GM08714 (cell line): Measurements from ENCODE around the gene TFF1.

ENCODE experiments used
- H3K4me3 ChIP-seq: fragments of 200-500 bp; sonication (Bioruptor generic); 2 replicates; pipeline ENCODE4 v1.5.1; 2014; ENCODE audit warnings: mild to moderate bottlenecking, low read length, inconsistent platforms
- ZNF274 ChIP-seq: IDR thresholded peaks from 2 replicates; pipeline ENCODE4 v1.6.1; 2012; ENCODE audit warnings: mild to moderate bottlenecking, low read depth, low read length

TFF1 gene

GRCh38 chr21:42405064-42406013 is 39.0 kb upstream of the TFF1 start:
- H3K4me3 ChIP-seq, result no peak overlapping the region
- TF ChIP-seq ZNF274, result no peak

- no peak for TF ChIP-seq ZNF274
- no peak overlapping the region for H3K4me3 ChIP-seq
Measured at GRCh38 chr21:42404539-42404938, 38.2 kb upstream of the TFF1 start.

- no peak for TF ChIP-seq ZNF274
- no peak within 1 kb of the TSS for H3K4me3 ChIP-seq
Measured at GRCh38 chr21:42403611-42404231, 37.4 kb upstream of the TFF1 start, which contains the start of gene UBASH3A. Gene UBASH3A (plus strand): TSS chr21:42403902. CDS start chr21:42403946, 44 bp downstream.

DNA sequence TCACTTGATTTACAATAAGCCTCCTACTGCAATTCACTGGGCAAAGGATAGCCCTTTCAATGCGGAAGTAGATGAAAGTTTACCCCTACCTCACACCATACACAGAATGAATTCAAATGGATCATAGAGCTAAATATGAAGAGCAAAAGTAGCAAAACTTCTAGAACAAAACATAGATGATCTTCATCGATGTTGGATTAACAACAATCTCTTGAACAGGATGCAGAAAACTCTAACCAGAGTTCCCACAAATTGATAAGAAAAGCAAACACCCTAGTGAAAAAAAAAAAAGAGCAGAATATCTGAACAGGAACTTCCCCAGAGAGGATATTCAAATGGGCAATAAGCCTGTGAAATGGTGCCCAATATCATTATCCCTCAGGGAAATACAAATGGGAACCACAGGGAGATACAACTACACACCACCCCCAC is 35.5 kb upstream of the TFF1 start:
- no peak for TF ChIP-seq ZNF274
- H3K4me3 ChIP-seq, result no peak overlapping the region

GRCh38 chr21:42401154-42401553 is 34.8 kb upstream of the TFF1 start:
- no peak for TF ChIP-seq ZNF274
- no peak overlapping the region for H3K4me3 ChIP-seq

DNA sequence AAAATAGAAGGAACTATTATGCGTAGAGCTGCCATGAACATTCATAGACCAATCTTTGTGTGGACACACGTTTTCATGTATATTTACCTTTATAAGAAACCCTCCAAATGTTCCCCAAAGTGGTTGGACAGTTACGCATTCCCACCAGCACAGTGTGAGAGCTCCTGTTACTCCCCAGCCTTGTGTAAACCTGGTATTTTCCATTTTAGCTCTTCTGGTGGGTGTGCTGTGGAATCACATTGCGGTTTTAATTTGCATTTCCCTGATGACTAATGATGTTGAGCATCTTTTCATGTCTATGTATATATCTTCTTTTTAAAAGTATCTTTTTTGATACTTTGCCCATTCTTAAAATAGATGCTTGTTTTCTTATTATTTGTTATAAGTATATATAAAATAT is 34.2 kb upstream of the TFF1 start:
- no peak for TF ChIP-seq ZNF274

GRCh38 chr21:42398436-42399028 is 32.2 kb upstream of the TFF1 start:
- TF ChIP-seq ZNF274, result no peak

More for the DNA sequence above, 34.2 kb upstream of the TFF1 start:
- no peak overlapping the region for H3K4me3 ChIP-seq

GRCh38 chr21:42397746-42398394 is 31.5 kb upstream of the TFF1 start:
- no peak for TF ChIP-seq ZNF274
- H3K4me3 ChIP-seq, result no peak overlapping the region

More at GRCh38 chr21:42398436-42399028, 32.2 kb upstream of the TFF1 start:
- no peak overlapping the region for H3K4me3 ChIP-seq

- TF ChIP-seq ZNF274, result no peak
- no peak overlapping the region for H3K4me3 ChIP-seq
Measured at GRCh38 chr21:42396799-42397745, 30.7 kb upstream of the TFF1 start.

GRCh38 chr21:42395905-42396651 is 29.7 kb upstream of the TFF1 start, which contains the start of gene TMPRSS3:
Gene TMPRSS3 (minus strand): TSS chr21:42396052. CDS start chr21:42395417, 635 bp downstream.
- H3K4me3 ChIP-seq, result no peak within 1 kb of the TSS
- no peak for TF ChIP-seq ZNF274

DNA sequence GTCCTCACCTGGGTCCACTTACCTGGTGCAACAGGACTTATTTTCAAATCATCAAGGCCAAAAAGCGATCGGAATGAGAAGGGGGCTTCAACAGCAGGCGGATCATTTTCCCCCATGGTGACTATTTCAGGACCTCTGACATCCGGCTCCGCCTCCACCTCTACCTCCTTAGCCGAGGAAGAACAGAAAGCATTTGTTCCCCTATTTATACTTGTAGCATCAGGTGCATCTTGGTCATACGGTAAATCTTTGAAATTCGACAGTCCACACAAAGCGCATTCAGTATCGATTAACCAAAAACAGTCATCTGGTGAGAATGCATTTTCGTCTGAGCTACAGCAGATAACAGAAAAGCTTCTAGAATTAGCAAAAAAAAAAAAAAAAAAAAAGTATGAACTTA is 29.0 kb upstream of the TFF1 start:
- H3K4me3 ChIP-seq, result no peak overlapping the region
- no peak for TF ChIP-seq ZNF274

DNA sequence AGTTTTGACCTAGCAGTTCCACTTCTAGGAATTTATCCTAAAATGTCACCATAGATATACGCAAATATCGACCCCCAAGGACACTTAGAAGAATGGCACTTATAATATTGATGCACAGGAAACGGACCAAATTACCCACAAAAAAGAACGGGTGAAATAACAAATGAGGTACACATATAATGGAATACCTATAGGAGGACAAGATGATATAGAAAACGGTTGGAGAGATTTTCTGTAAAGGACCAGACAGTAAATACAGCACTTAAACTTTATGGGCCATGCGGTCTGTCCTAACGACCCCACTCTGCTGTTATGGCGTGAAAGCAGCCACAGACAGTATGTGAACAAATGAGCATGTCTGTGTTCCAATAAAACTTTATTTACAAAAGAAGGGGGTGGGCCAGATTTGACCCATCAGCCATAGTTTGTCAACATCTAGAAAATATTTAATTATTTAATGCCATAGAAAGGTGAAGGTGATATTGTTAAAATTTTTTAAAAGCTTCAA is 27.2 kb upstream of the TFF1 start:
- no peak for TF ChIP-seq ZNF274
- no peak overlapping the region for H3K4me3 ChIP-seq
